ENCODE measurements around the gene PEX5L. TPM values are rescaled to one million over a fixed set of nuclear protein-coding genes. Genes with fewer than 3 reads are reported as not detected.

PEX5L gene
- total and polyA plus RNA-seq, 2 experiments from 2014 or later, result 6.3 to 7.0 TPM

DNA sequence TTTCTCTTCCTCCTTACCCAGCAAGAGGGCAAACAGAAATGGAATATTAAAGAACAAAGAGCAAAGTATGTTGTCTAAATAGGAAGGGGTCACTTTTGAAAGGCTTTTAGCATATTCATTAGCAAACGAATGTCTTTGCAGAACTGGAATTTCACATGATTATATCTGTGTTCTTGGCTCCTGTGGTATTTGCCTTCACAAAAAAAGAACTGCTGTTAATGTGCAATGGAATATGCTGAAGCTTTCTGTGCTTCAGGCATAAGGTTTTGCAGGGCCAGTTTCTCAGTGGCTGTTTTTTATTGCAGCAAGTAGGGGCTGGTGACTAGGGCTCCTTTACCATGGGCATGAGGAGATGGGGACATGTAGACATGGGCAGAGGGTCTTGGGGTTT lies 210.5 kb downstream of the PEX5L start (continued):
- TF ChIP-seq ZNF462 (CRISPR knock-in tag; IDR thresholded peaks at IDR 0.05), result no peak
- TF ChIP-seq STAT1 (IDR thresholded peaks at IDR 0.05; ENCODE audit: unreplicated experiment), result no peak
- no peak for TF ChIP-seq EZH2 (IDR thresholded peaks at IDR 0.05; ENCODE audit: low read depth, unreplicated experiment)
- TF ChIP-seq CREB1 (CRISPR knock-in tag; IDR thresholded peaks at IDR 0.05; ENCODE audit: low read depth), result no peak
- TF ChIP-seq POLR2AphosphoS5 (IDR thresholded peaks at IDR 0.05; ENCODE audit: low read depth), result no peak
- TF ChIP-seq NANOG (IDR thresholded peaks at IDR 0.05; ENCODE audit: borderline replicate concordance), result no peak
- TF ChIP-seq ETS1 (IDR thresholded peaks at IDR 0.05), result no peak

DNA sequence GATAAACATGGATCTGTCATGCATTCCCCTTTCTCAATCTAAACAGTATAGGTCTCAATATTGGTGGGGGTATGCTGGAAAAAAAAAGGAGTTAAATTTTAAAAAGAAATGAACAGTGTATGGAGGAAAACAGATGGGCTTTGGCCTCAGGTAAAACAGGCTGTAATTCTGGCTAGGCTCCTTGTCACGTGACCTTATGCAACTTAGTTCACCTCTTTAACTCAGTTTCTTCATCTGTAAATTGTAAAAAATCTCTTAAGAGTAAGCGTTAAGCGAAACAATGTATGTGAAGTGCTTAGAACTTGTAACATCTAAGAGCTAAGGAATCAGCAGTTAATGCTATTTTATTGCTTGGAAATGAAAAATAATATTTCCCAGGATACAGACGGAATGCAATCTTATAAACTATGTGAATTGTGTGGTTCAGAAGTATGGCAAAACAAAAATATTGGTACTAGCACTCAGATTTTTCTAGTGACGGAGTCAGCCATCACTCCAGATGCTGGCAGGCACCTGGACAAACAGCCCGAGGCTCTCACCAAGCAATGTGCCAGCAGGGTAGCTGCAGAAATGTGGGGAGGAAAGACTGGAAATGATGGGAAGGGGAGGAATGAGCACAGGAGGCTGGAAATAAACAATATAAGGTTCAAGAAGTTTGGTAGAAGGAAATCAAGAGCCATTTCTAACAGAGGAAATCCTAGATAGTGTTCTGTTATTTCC lies 211.1 kb downstream of the PEX5L start:
- Mint-ChIP-seq H3K4me3 (no peak overlapping the region; the same call in 2 of the 3 replicates), H3K4me1 (peaks cover 27% of the 10 kb centered on the region), H3K27me3 (ENCODE audit: insufficient read depth, low read depth, poor library complexity) (peaks cover 3% of the 10 kb centered on the region), H3K27ac (peak overlapping the region; percentile 80; the same call in 1 of the 2 replicates), H3K9me3 (no peaks in the 10 kb centered on the region), H3K36me3 (ENCODE audit: low read depth) (no peaks in the 10 kb centered on the region)
- Histone ChIP-seq H4K20me1 (replicated peaks; ENCODE audit: insufficient read depth) (no peaks in the 10 kb centered on the region), H2AFZ (no peak overlapping the region), H3K79me2 (replicated peaks; ENCODE audit: insufficient read depth) (no peaks in the 10 kb centered on the region), H3F3A (replicated peaks; ENCODE audit: low read depth) (no peaks in the 10 kb centered on the region), H3K4me1 (ENCODE audit: insufficient read depth) (peaks cover 12% of the 10 kb centered on the region), H3K4me3 (no peak overlapping the region), H3K27ac (ENCODE audit: low read depth) (no peak overlapping the region), H3K27me3 (ENCODE audit: insufficient read depth) (no peaks in the 10 kb centered on the region), H3K4me2 (peak overlapping the region; percentile 12; the same call in 1 of the 2 replicates), H3K9me2 (ENCODE audit: insufficient read depth) (peaks cover 4% of the 10 kb centered on the region; the same call in 1 of the 2 replicates), H3K36me3 (ENCODE audit: insufficient read depth) (no peaks in the 10 kb centered on the region)
- no peak for DNase-seq (ENCODE audit: low spot score)
- peak; percentile 26; the same call in 1 of the 3 replicates for ATAC-seq
- TF ChIP-seq EZH2phosphoT487 (IDR thresholded peaks at IDR 0.05; ENCODE audit: unreplicated experiment) (no peak), ZNF462 (CRISPR knock-in tag; IDR thresholded peaks at IDR 0.05) (no peak)
